ENCODE results near the gene EMILIN2. TPM values are rescaled to one million over a fixed set of nuclear protein-coding genes. Genes with fewer than 3 reads are reported as not detected.
A peak's percentile ranks its signal among the peaks of the same experiment; 100 is the strongest.
"Not testable (repeated sequence)": the region's sequence is repeated elsewhere in the genome, so short reads cannot be mapped to it uniquely, and the experiment has no call there.

The EMILIN2 gene
- total and polyA plus RNA-seq, 2 of the 13 experiments (the other 11 are each of a cell fraction or from before 2014, with no cell fraction given): 7.6 to 8.2 TPM

- Histone ChIP-seq H3K27ac (ENCODE audit: extremely low read length, insufficient read depth, low read length) (no peak overlapping the region), H3K4me1 (ENCODE audit: insufficient read depth, low read length) (peaks cover 24% of the 10 kb centered on the region), H3K4me2 (ENCODE audit: low read depth, low read length) (peak overlapping the region; percentile 49), H3K9ac (ENCODE audit: insufficient read depth, low read depth, low read length) (no peak overlapping the region), H4K20me1 (ENCODE audit: insufficient read depth, low read length) (no peaks in the 10 kb centered on the region), H3K79me2 (ENCODE audit: insufficient read depth, low read length) (no peaks in the 10 kb centered on the region), H3K4me3 (replicated peaks in 1 of 3; ENCODE audit: insufficient read depth in 1 of 3, low read depth in 2 of 3, low read length in 3 of 3) (no peak overlapping the region), H3K9me3 (ENCODE audit: low read length) (no peaks in the 10 kb centered on the region), H3K36me3 (replicated peaks in 1 of 2; ENCODE audit: control insufficient read depth in 1 of 2, insufficient read depth in 2 of 2, low read length in 2 of 2) (no peaks in the 10 kb centered on the region), H2AFZ (ENCODE audit: low read length) (no peak overlapping the region), H3K27me3 (ENCODE audit: control insufficient read depth in 1 of 2, insufficient read depth in 2 of 2, low read length in 2 of 2) (peaks cover 0 to 8% of the 10 kb centered on the region in 2 experiments; a peak in 2 of 5 replicates)
- ATAC-seq (peak; percentile 58), FAIRE-seq (no peak), DNase-seq (ENCODE audit: low spot score) (no peak)
- ChIA-PET POLR2A (no interaction called here), CTCF (ENCODE audit: low intra/inter-chr PET ratio, low total read pairs) (no interaction called here)
- intact Hi-C loops (cut with micrococcal nuclease; ENCODE audit: unreplicated experiment): no loop called here
- in situ Hi-C loops (cut with HindIII; ENCODE audit: extremely low pct_ligation_motif_present, low pct_unique_long_range_greater_than_20kb): no loop called here
- no TSS peak for BruUV-seq (replicated peaks)
- WGBS (ENCODE audit: low lambda C conversion rate): 4% methylated on average over 10 of the region's 10 CpGs
- TF ChIP-seq NFYB (CRISPR knock-in tag; IDR thresholded peaks at IDR 0.05): no peak
- peak; percentile 73; the same call in 1 of the 2 replicates for TF ChIP-seq ZNF564 (CRISPR knock-in tag; IDR thresholded peaks at IDR 0.05)
Measured at GRCh38 chr18:2826581-2826980, 20.2 kb upstream of the EMILIN2 start.

- TF ChIP-seq MAX (IDR thresholded peaks at IDR 0.05): no peak
- Histone ChIP-seq H3K4me3 (replicated peaks in 1 of 3; ENCODE audit: insufficient read depth in 1 of 3, low read depth in 2 of 3, low read length in 3 of 3) (no peak overlapping the region), H3K36me3 (replicated peaks in 1 of 2; ENCODE audit: control insufficient read depth in 1 of 2, insufficient read depth in 2 of 2, low read length in 2 of 2) (no peaks in the 10 kb centered on the region), H3K27ac (ENCODE audit: extremely low read length, insufficient read depth, low read length) (no peak overlapping the region), H3K9me3 (ENCODE audit: low read length) (no peaks in the 10 kb centered on the region), H3K27me3 (ENCODE audit: control insufficient read depth in 1 of 2, insufficient read depth in 2 of 2, low read length in 2 of 2) (peaks cover 0 to 8% of the 10 kb centered on the region in 2 experiments; a peak in 2 of 5 replicates), H4K20me1 (ENCODE audit: insufficient read depth, low read length) (no peaks in the 10 kb centered on the region), H3K79me2 (ENCODE audit: insufficient read depth, low read length) (no peaks in the 10 kb centered on the region), H3K4me1 (ENCODE audit: insufficient read depth, low read length) (peaks cover 24% of the 10 kb centered on the region), H3K9ac (ENCODE audit: insufficient read depth, low read depth, low read length) (no peak overlapping the region), H2AFZ (ENCODE audit: low read length) (no peak overlapping the region), H3K4me2 (ENCODE audit: low read depth, low read length) (peak overlapping the region; percentile 49)
- ChIA-PET POLR2A (no interaction called here), CTCF (ENCODE audit: low intra/inter-chr PET ratio, low total read pairs) (no interaction called here)
- ATAC-seq (no peak), DNase-seq (ENCODE audit: low spot score) (no peak), FAIRE-seq (no peak)
- intact Hi-C loops (cut with micrococcal nuclease; ENCODE audit: unreplicated experiment) (no loop called here), in situ Hi-C loops (cut with HindIII; ENCODE audit: extremely low pct_ligation_motif_present, low pct_unique_long_range_greater_than_20kb) (no loop called here)
- BruUV-seq (replicated peaks): no TSS peak
- 71% methylated on average over 5 of the region's 5 CpGs for WGBS (ENCODE audit: low lambda C conversion rate)
Measured at GRCh38 chr18:2827061-2827460, 19.7 kb upstream of the EMILIN2 start.

- FAIRE-seq; CTCF ChIA-PET (ENCODE audit: low intra/inter-chr PET ratio, low total read pairs); BruUV-seq (replicated peaks); intact Hi-C loops (cut with micrococcal nuclease; ENCODE audit: unreplicated experiment); H3K27ac ChIP-seq (ENCODE audit: extremely low read length, insufficient read depth, low read length); POLR2A ChIA-PET; H4K20me1 ChIP-seq (ENCODE audit: insufficient read depth, low read length); in situ Hi-C loops (cut with HindIII; ENCODE audit: extremely low pct_ligation_motif_present, low pct_unique_long_range_greater_than_20kb); H3K27me3 ChIP-seq (ENCODE audit: control insufficient read depth in 1 of 2, insufficient read depth in 2 of 2, low read length in 2 of 2); H3K4me1 ChIP-seq (ENCODE audit: insufficient read depth, low read length); H3K4me2 ChIP-seq (ENCODE audit: low read depth, low read length); ATAC-seq; H3K36me3 ChIP-seq (replicated peaks in 1 of 2; ENCODE audit: control insufficient read depth in 1 of 2, insufficient read depth in 2 of 2, low read length in 2 of 2); H3K9me3 ChIP-seq (ENCODE audit: low read length); H3K4me3 ChIP-seq (replicated peaks in 1 of 3; ENCODE audit: insufficient read depth in 1 of 3, low read depth in 2 of 3, low read length in 3 of 3); H3K79me2 ChIP-seq (ENCODE audit: insufficient read depth, low read length); DNase-seq (ENCODE audit: low spot score); H2AFZ ChIP-seq (ENCODE audit: low read length); H3K9ac ChIP-seq (ENCODE audit: insufficient read depth, low read depth, low read length): not testable (repeated sequence)
- WGBS (ENCODE audit: low lambda C conversion rate): 51% methylated on average over 3 of the region's 3 CpGs
Measured at GRCh38 chr18:2836118-2836517, 10.7 kb upstream of the EMILIN2 start.

GRCh38 chr18:2837290-2837689 lies 9.5 kb upstream of the EMILIN2 start:
- H3K27me3 ChIP-seq (ENCODE audit: control insufficient read depth in 1 of 2, insufficient read depth in 2 of 2, low read length in 2 of 2); CTCF ChIA-PET (ENCODE audit: low intra/inter-chr PET ratio, low total read pairs); H3K27ac ChIP-seq (ENCODE audit: extremely low read length, insufficient read depth, low read length); H3K9ac ChIP-seq (ENCODE audit: insufficient read depth, low read depth, low read length); BruUV-seq (replicated peaks); in situ Hi-C loops (cut with HindIII; ENCODE audit: extremely low pct_ligation_motif_present, low pct_unique_long_range_greater_than_20kb); H3K9me3 ChIP-seq (ENCODE audit: low read length); H3K4me3 ChIP-seq (replicated peaks in 1 of 3; ENCODE audit: insufficient read depth in 1 of 3, low read depth in 2 of 3, low read length in 3 of 3); intact Hi-C loops (cut with micrococcal nuclease; ENCODE audit: unreplicated experiment); FAIRE-seq; H3K4me1 ChIP-seq (ENCODE audit: insufficient read depth, low read length); ATAC-seq; H2AFZ ChIP-seq (ENCODE audit: low read length); DNase-seq (ENCODE audit: low spot score); H3K36me3 ChIP-seq (replicated peaks in 1 of 2; ENCODE audit: control insufficient read depth in 1 of 2, insufficient read depth in 2 of 2, low read length in 2 of 2); H3K79me2 ChIP-seq (ENCODE audit: insufficient read depth, low read length); POLR2A ChIA-PET; H3K4me2 ChIP-seq (ENCODE audit: low read depth, low read length); H4K20me1 ChIP-seq (ENCODE audit: insufficient read depth, low read length): not testable (repeated sequence)

Measured in HepG2 (cell line).